HEK293 (cell line): Measurements from ENCODE around the gene ANKRD28.

Experiments used
- CTCF ChIA-PET: fragments of 350-600 bp; formaldehyde crosslinking; extraction: SDS; loops from one replicate; lab custom pipeline; 2021; ENCODE audit warnings: antibody characterized with exemption; lab: Yijun Ruan, JAX
- POLR2A ChIA-PET: fragments of 300-600 bp; formaldehyde crosslinking; extraction: SDS; loops from one replicate; lab custom pipeline; 2020; ENCODE audit warnings: antibody characterized with exemption, inconsistent platforms; lab: Yijun Ruan, JAX
- H3K27ac ChIP-seq: fragments of 200-500 bp; sonication (Bioruptor generic); 2 replicates; pipeline ENCODE4 v1.5.1; 2014; ENCODE audit warnings: low read depth, low read length, control low read depth, inconsistent platforms; ENCODE audit errors: extremely low read depth
- H3K36me3 ChIP-seq, 2 experiments: fragments of 200-500 bp in 1 of 2; sonication (Bioruptor generic) in 1 of 2; 1 replicate in 1 of 2; 2 replicates in 1 of 2; pipeline ENCODE4 v1.5.1; 2014 to 2017; ENCODE audit warnings: inconsistent platforms in 2 of 2, low read length in 2 of 2; ENCODE audit not compliant: control insufficient read depth in 2 of 2, insufficient read depth in 1 of 2
- H3K4me1 ChIP-seq: fragments of 200-500 bp; sonication (Bioruptor generic); 2 replicates; pipeline ENCODE4 v1.5.1; 2014; ENCODE audit warnings: mild to moderate bottlenecking, low read length, inconsistent platforms; ENCODE audit not compliant: control insufficient read depth, insufficient read depth
- H3K4me3 ChIP-seq: 2 replicates; pipeline ENCODE4 v1.5.1; 2011; ENCODE audit warnings: low read depth, mild to moderate bottlenecking, control low read depth, low read length, moderate library complexity
- H3K9me3 ChIP-seq: fragments of 200-500 bp; sonication (Bioruptor generic); 2 replicates; pipeline ENCODE4 v1.5.1; 2014; ENCODE audit warnings: low read depth, low read length, inconsistent platforms; ENCODE audit not compliant: control insufficient read depth, insufficient read depth
- BCL6B ChIP-seq: fragments of 450-650 bp; formaldehyde crosslinking; IDR thresholded peaks from 2 replicates; pipeline ENCODE4 v1.5.1; 2017; ENCODE audit warnings: missing biosample characterization, missing genetic modification characterization
- EGR2 ChIP-seq: fragments of 450-650 bp; formaldehyde crosslinking; IDR thresholded peaks from 2 replicates; pipeline ENCODE4 v1.5.1; 2016; ENCODE audit warnings: low read depth, missing biosample characterization, missing genetic modification characterization
- GLI4 ChIP-seq: fragments of 450-650 bp; formaldehyde crosslinking; IDR thresholded peaks from 2 replicates; pipeline ENCODE4 v1.5.1; 2016; ENCODE audit warnings: missing biosample characterization, missing genetic modification characterization
- PBX3 ChIP-seq: sonication (generic); formaldehyde crosslinking; IDR thresholded peaks from 2 replicates; pipeline ENCODE4 v1.8.1; 2022; ENCODE audit warnings: mild to moderate bottlenecking, moderate library complexity, missing genetic modification reagents
- PRDM1 ChIP-seq: fragments of 450-650 bp; formaldehyde crosslinking; IDR thresholded peaks from 2 replicates; pipeline ENCODE4; 2016; ENCODE audit warnings: missing biosample characterization, missing genetic modification characterization
- REST ChIP-seq: fragments of 450-650 bp; formaldehyde crosslinking; IDR thresholded peaks from 2 replicates; pipeline ENCODE4 v1.5.1; 2016; ENCODE audit warnings: missing biosample characterization, missing genetic modification characterization
- ZNF148 ChIP-seq: fragments of 450-650 bp; formaldehyde crosslinking; IDR thresholded peaks from 2 replicates; pipeline ENCODE4 v1.5.0; 2017; ENCODE audit warnings: missing biosample characterization, missing genetic modification characterization, borderline replicate concordance
- ZNF157 ChIP-seq: fragments of 450-650 bp; formaldehyde crosslinking; IDR thresholded peaks from 2 replicates; pipeline ENCODE4 v1.5.1; 2016; ENCODE audit warnings: missing biosample characterization, missing genetic modification characterization
- ZNF174 ChIP-seq: fragments of 450-650 bp; formaldehyde crosslinking; IDR thresholded peaks from 2 replicates; pipeline ENCODE4 v1.5.0; 2017; ENCODE audit warnings: missing biosample characterization, mild to moderate bottlenecking, missing genetic modification characterization
- ZNF211 ChIP-seq: fragments of 450-650 bp; formaldehyde crosslinking; IDR thresholded peaks from 2 replicates; pipeline ENCODE4 v1.5.1; 2016; ENCODE audit warnings: low read depth, missing biosample characterization, missing genetic modification characterization
- ZNF266 ChIP-seq: fragments of 450-650 bp; formaldehyde crosslinking; IDR thresholded peaks from 2 replicates; pipeline ENCODE4 v1.5.1; 2016; ENCODE audit warnings: missing biosample characterization, missing genetic modification characterization, low read depth
- ZNF292 ChIP-seq: fragments of 450-650 bp; formaldehyde crosslinking; IDR thresholded peaks from 2 replicates; pipeline ENCODE4 v1.5.1; 2016; ENCODE audit warnings: low read depth, missing biosample characterization, missing genetic modification characterization, borderline replicate concordance
- ZNF366 ChIP-seq: fragments of 450-650 bp; formaldehyde crosslinking; conservative IDR thresholded peaks from 2 replicates; pipeline ENCODE4 v1.5.1; 2016; ENCODE audit warnings: missing biosample characterization, missing genetic modification characterization
- ZNF514 ChIP-seq: fragments of 450-650 bp; formaldehyde crosslinking; IDR thresholded peaks from 2 replicates; pipeline ENCODE4 v1.5.1; 2016; ENCODE audit warnings: missing biosample characterization, missing genetic modification characterization
- ZNF518A ChIP-seq: fragments of 450-650 bp; formaldehyde crosslinking; conservative IDR thresholded peaks from 2 replicates; pipeline ENCODE4 v1.5.1; 2016; ENCODE audit warnings: low read depth, missing biosample characterization, missing genetic modification characterization
- ZNF529 ChIP-seq: fragments of 450-650 bp; formaldehyde crosslinking; IDR thresholded peaks from 2 replicates; pipeline ENCODE4 v1.5.1; 2017; ENCODE audit warnings: missing genetic modification characterization, missing biosample characterization; ENCODE audit not compliant: insufficient replicate concordance
- ZNF585B ChIP-seq: fragments of 450-650 bp; formaldehyde crosslinking; IDR thresholded peaks from 2 replicates; pipeline ENCODE4 v1.5.1; 2016; ENCODE audit warnings: missing biosample characterization, missing genetic modification characterization
- ZNF654 ChIP-seq: fragments of 450-650 bp; formaldehyde crosslinking; IDR thresholded peaks from 2 replicates; pipeline ENCODE4 v1.5.1; 2016; ENCODE audit warnings: low read depth, missing biosample characterization, missing genetic modification characterization
- ZNF677 ChIP-seq: fragments of 450-650 bp; IDR thresholded peaks from 2 replicates; pipeline ENCODE4 v1.5.0; 2018; ENCODE audit warnings: missing biosample characterization, mild to moderate bottlenecking, missing genetic modification characterization, moderate library complexity
- TF ChIP-seq, protein P1 (sequence below): fragments of 450-650 bp; formaldehyde crosslinking; IDR thresholded peaks from 2 replicates; pipeline ENCODE4 v1.5.1; 2016; ENCODE audit warnings: missing biosample characterization, missing genetic modification characterization

The ANKRD28 gene

DNA sequence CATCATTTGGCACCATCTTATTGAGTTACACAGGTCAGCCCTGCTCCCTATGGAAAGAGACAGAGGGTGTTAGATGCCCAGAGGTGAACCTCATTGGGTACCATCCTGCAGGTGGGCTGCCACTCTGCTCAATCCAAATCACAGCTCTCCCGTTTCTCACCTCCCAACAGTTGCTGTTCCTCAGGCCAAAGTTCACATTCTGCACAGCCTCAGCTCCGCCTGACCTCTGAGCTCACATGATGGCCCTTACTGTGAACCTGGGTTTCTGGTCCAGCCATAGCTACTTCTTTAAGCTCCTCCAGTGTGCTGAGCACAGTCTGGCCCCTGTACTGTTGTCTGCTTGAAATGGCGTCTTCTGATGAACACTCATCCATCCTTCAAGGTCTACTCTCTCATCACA, 148.4 kb downstream of the ANKRD28 start (continued):
- no peak for TF ChIP-seq BCL6B

DNA sequence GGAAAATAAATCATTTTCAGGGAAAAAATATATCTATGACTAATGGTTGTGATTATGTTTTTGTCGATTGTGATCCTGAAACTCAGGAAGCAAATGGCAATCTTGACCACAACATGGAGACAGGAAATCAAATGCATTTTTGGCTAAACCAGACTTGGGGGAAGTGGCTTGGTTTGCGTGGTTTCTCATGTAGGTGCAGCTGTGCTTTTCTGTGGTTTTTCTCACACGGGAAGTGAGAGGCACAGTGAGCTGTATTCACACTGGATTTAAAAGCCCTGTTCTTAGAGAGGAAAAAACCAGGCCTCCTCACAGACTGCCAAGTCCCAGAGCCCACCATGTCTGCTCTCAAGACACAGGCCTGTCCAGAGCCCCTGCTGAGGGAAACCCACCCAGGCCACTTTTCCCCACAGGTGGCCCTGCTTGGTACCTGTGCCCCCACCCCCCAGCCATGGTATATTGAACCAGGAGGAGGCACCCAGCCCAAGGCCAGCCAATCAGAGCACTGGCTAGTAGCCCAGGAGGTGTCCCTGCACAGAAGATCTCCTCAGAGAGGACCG, 150.1 kb downstream of the ANKRD28 start:
- ChIA-PET CTCF (no interaction called here), POLR2A (no interaction called here)
- no peak overlapping the region for H3K4me3 ChIP-seq
- TF ChIP-seq ZNF585B (no peak), ZNF529 (tag by site-specific recombination) (no peak), ZNF292 (tag by site-specific recombination) (no peak), ZNF654 (tag by site-specific recombination) (no peak), ZNF366 (no peak), ZNF174 (tag by site-specific recombination) (no peak), EGR2 (tag by site-specific recombination) (no peak), REST (no peak), ZNF148 (tag by site-specific recombination) (no peak), ZNF157 (no peak), GLI4 (tag by site-specific recombination) (no peak), ZNF677 (tag by site-specific recombination) (no peak), ZNF211 (tag by site-specific recombination) (no peak), ZNF266 (no peak), ZNF514 (tag by site-specific recombination) (no peak), PBX3 (no peak), PRDM1 (no peak), ZNF518A (no peak)
- TF ChIP-seq, protein P1, sequence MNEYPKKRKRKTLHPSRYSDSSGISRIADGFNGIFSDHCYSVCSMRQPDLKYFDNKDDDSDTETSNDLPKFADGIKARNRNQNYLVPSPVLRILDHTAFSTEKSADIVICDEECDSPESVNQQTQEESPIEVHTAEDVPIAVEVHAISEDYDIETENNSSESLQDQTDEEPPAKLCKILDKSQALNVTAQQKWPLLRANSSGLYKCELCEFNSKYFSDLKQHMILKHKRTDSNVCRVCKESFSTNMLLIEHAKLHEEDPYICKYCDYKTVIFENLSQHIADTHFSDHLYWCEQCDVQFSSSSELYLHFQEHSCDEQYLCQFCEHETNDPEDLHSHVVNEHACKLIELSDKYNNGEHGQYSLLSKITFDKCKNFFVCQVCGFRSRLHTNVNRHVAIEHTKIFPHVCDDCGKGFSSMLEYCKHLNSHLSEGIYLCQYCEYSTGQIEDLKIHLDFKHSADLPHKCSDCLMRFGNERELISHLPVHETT = no peak
- H3K27ac ChIP-seq = no peak overlapping the region
- H3K36me3 ChIP-seq = peaks cover 0 to 5% of the 10 kb centered on the region in 2 experiments; a peak in 1 of 3 replicates
- H3K4me1 ChIP-seq = no peaks in the 10 kb centered on the region
- no peaks in the 10 kb centered on the region for H3K9me3 ChIP-seq
